ENCODE data around the gene INTS1.

DNA sequence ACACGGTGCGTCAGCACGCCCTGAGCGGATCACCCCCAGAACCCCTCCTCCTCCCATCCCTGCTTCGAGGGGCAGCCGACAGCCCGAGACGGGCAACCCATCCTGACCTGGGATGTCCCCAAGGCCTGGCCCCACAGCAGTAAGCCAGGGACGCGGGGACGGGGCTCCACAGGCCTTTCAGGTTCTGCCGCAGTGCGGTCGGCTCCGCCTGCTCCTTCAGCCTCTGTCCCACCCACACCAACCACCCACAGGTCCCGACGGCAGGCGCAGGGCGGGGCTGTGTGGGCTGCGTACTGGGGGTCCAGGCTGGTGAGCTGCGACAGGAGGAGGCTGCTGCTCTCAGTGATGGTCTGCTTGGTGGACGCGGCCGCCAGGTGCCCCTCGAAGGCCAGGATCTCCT is 16.7 kb downstream of the INTS1 start:
- TF ChIP-seq, protein P1, sequence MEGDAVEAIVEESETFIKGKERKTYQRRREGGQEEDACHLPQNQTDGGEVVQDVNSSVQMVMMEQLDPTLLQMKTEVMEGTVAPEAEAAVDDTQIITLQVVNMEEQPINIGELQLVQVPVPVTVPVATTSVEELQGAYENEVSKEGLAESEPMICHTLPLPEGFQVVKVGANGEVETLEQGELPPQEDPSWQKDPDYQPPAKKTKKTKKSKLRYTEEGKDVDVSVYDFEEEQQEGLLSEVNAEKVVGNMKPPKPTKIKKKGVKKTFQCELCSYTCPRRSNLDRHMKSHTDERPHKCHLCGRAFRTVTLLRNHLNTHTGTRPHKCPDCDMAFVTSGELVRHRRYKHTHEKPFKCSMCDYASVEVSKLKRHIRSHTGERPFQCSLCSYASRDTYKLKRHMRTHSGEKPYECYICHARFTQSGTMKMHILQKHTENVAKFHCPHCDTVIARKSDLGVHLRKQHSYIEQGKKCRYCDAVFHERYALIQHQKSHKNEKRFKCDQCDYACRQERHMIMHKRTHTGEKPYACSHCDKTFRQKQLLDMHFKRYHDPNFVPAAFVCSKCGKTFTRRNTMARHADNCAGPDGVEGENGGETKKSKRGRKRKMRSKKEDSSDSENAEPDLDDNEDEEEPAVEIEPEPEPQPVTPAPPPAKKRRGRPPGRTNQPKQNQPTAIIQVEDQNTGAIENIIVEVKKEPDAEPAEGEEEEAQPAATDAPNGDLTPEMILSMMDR (IDR thresholded peaks at IDR 0.05), result no peak
- no peak for TF ChIP-seq POLR2A (IDR thresholded peaks at IDR 0.05)

Data from heart left ventricle (tissue), 13 donors.